ENCODE measurements around the gene REV3L.

REV3L gene

DNA sequence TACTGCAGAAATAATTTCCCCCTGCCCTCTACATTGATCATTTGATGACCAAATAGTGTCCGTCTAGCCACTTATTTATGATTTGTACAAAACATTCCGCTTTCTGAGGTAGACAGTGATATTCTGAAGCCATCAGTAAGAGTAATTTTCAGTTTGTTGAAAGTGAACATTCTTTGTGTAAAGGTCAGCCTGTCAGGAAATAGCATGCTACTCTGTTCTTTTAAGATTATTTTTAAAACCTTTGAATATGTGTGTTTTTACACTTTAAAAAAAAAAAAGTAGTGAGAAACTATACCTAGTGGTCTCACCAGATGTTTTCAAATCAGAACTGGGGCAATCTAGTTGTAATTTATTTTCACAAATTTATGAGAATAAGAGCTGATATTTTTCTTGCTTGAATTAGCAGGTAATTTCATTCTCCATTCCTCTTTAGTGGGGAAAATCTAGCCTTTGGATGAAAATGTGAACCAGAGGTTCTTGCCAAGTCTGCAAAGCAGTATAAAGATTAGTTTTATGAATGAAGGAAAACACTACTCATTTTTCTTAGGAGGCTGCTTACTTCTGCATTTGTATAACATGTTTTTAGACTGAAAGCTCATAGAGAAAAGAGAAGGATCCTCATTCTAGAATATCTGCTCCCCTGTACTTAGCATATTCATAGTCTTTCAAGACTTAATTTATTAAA, 12.1 kb upstream of the REV3L start:
- H3K4me1 ChIP-seq (ENCODE audit: control insufficient read depth, low read length) = peaks cover 9% of the 10 kb centered on the region; the same call in 1 of the 2 replicates
- no peak overlapping the region for H3K27ac ChIP-seq (ENCODE audit: low read depth, low read length)
- H3K9me3 ChIP-seq (ENCODE audit: control insufficient read depth, insufficient read depth, low read length) = no peaks in the 10 kb centered on the region
- TF ChIP-seq, protein P1, sequence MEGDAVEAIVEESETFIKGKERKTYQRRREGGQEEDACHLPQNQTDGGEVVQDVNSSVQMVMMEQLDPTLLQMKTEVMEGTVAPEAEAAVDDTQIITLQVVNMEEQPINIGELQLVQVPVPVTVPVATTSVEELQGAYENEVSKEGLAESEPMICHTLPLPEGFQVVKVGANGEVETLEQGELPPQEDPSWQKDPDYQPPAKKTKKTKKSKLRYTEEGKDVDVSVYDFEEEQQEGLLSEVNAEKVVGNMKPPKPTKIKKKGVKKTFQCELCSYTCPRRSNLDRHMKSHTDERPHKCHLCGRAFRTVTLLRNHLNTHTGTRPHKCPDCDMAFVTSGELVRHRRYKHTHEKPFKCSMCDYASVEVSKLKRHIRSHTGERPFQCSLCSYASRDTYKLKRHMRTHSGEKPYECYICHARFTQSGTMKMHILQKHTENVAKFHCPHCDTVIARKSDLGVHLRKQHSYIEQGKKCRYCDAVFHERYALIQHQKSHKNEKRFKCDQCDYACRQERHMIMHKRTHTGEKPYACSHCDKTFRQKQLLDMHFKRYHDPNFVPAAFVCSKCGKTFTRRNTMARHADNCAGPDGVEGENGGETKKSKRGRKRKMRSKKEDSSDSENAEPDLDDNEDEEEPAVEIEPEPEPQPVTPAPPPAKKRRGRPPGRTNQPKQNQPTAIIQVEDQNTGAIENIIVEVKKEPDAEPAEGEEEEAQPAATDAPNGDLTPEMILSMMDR (IDR thresholded peaks at IDR 0.05; ENCODE audit: low read depth, low read length, poor library complexity, severe bottlenecking) = no peak
- TF ChIP-seq EZH2phosphoT487 (IDR thresholded peaks at IDR 0.05; ENCODE audit: borderline replicate concordance, low read length) = no peak
- no peaks in the 10 kb centered on the region for H3K27me3 ChIP-seq (ENCODE audit: control insufficient read depth, low read length)
- H3K4me3 ChIP-seq (ENCODE audit: low read length) = no peak overlapping the region
- no peaks in the 10 kb centered on the region for H4K20me1 ChIP-seq (ENCODE audit: control insufficient read depth, insufficient read depth, low read depth, low read length)
- H3K36me3 ChIP-seq (ENCODE audit: control insufficient read depth, low read length) = 0 out of 2 replicates have a peak, but pooled peaks cover 2% of the 10 kb centered on the region
- no peaks in the 10 kb centered on the region for H3F3A ChIP-seq (ENCODE audit: control insufficient read depth, insufficient read depth)
- H3K79me2 ChIP-seq (ENCODE audit: control insufficient read depth, low read length) = peaks cover 40% of the 10 kb centered on the region
- H3K4me2 ChIP-seq (ENCODE audit: low read length) = no peak overlapping the region
- no peaks in the 10 kb centered on the region for H3K9me2 ChIP-seq (replicated peaks; ENCODE audit: control insufficient read depth, low read length)

DNA sequence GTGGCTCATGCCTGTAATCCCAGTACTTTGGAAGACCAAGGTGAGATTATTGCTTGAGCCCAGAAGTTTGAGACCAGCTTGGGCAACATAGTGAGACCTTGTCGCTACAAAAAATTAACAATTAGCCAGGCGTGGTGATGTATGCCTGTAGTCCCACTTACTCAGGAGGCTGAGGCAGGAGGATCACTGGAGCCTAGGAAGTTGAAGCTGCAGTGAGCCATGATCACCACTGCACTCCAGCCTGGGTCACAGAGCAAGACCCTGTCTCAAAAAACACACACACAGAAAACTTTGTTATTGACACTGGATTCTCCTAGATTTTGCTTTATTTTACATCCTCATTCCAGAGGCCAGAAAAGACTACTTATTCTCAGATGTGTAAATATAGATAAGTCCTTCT, 9.5 kb upstream of the REV3L start:
- H4K20me1 ChIP-seq (ENCODE audit: control insufficient read depth, insufficient read depth, low read depth, low read length) = no peaks in the 10 kb centered on the region
- H3K4me3 ChIP-seq (ENCODE audit: low read length) = no peak overlapping the region
- H3K36me3 ChIP-seq (ENCODE audit: control insufficient read depth, low read length) = peaks cover 9% of the 10 kb centered on the region
- TF ChIP-seq, protein P1 (IDR thresholded peaks at IDR 0.05; ENCODE audit: low read depth, low read length, poor library complexity, severe bottlenecking) = no peak
- TF ChIP-seq EZH2phosphoT487 (IDR thresholded peaks at IDR 0.05; ENCODE audit: borderline replicate concordance, low read length) = no peak
- no peaks in the 10 kb centered on the region for H3K27me3 ChIP-seq (ENCODE audit: control insufficient read depth, low read length)
- H3K79me2 ChIP-seq (ENCODE audit: control insufficient read depth, low read length) = peaks cover 54% of the 10 kb centered on the region
- no peak overlapping the region for H3K27ac ChIP-seq (ENCODE audit: low read depth, low read length)
- H3K4me1 ChIP-seq (ENCODE audit: control insufficient read depth, low read length) = peaks cover 15% of the 10 kb centered on the region
- H3K9me3 ChIP-seq (ENCODE audit: control insufficient read depth, insufficient read depth, low read length) = no peaks in the 10 kb centered on the region
- H3K4me2 ChIP-seq (ENCODE audit: low read length) = no peak overlapping the region
- no peaks in the 10 kb centered on the region for H3F3A ChIP-seq (ENCODE audit: control insufficient read depth, insufficient read depth)
- no peaks in the 10 kb centered on the region for H3K9me2 ChIP-seq (replicated peaks; ENCODE audit: control insufficient read depth, low read length)

DNA sequence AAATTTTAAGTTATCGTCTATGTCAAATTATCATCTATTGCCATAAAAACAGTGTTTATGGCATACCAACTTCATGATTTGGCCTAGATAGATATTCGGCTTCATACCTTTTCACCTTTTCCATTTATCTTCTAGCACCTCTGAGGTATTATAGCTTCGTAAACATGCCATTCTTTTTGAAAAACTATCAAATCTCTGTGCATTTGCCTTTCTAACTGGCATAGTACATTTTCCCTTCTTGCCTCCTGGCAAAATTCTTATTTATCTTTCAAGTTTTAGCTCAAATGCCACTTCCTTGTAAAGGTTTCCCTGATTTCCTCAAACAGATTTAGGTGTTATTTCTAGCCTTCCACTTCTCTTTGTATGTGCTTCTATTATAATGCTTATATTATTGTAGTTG, 7.0 kb upstream of the REV3L start:
- H3F3A ChIP-seq (ENCODE audit: control insufficient read depth, insufficient read depth) = no peaks in the 10 kb centered on the region
- H3K9me2 ChIP-seq (replicated peaks; ENCODE audit: control insufficient read depth, low read length) = no peaks in the 10 kb centered on the region
- no peak overlapping the region for H3K4me3 ChIP-seq (ENCODE audit: low read length)
- H3K9me3 ChIP-seq (ENCODE audit: control insufficient read depth, insufficient read depth, low read length) = no peaks in the 10 kb centered on the region
- no peaks in the 10 kb centered on the region for H4K20me1 ChIP-seq (ENCODE audit: control insufficient read depth, insufficient read depth, low read depth, low read length)
- TF ChIP-seq, protein P1 (IDR thresholded peaks at IDR 0.05; ENCODE audit: low read depth, low read length, poor library complexity, severe bottlenecking) = no peak
- no peak for TF ChIP-seq EZH2phosphoT487 (IDR thresholded peaks at IDR 0.05; ENCODE audit: borderline replicate concordance, low read length)
- H3K27ac ChIP-seq (ENCODE audit: low read depth, low read length) = no peak overlapping the region
- peaks cover 32% of the 10 kb centered on the region for H3K4me1 ChIP-seq (ENCODE audit: control insufficient read depth, low read length)
- no peaks in the 10 kb centered on the region for H3K27me3 ChIP-seq (ENCODE audit: control insufficient read depth, low read length)
- peaks cover 62% of the 10 kb centered on the region for H3K79me2 ChIP-seq (ENCODE audit: control insufficient read depth, low read length)
- H3K36me3 ChIP-seq (ENCODE audit: control insufficient read depth, low read length) = peaks cover 21% of the 10 kb centered on the region
- no peak overlapping the region for H3K4me2 ChIP-seq (ENCODE audit: low read length)
